Peyer's patch (tissue), 4 donors: ENCODE measurements around the gene CRMP1. TPM values are rescaled to one million over a fixed set of nuclear protein-coding genes. Genes with fewer than 3 reads are reported as not detected.

Source experiments
- DNase-seq, 3 donors: peaks; one replicate each; pipeline ENCODE4 v3.0.0-alpha.2; 2017 to 2019
- H3K27ac ChIP-seq, 4 donors: fragments of 200-600 bp; sonication (generic); one replicate each; pipeline ENCODE4 v1.5.1; 2016 to 2019
- H3K27me3 ChIP-seq, 2 donors: fragments of 200-600 bp; sonication (generic); one replicate each; pipeline ENCODE4 v1.5.1; 2019
- H3K36me3 ChIP-seq, 3 donors: fragments of 200-600 bp; sonication (generic); one replicate each; pipeline ENCODE4 v1.5.1; 2016 to 2019
- H3K4me1 ChIP-seq, 4 donors: fragments of 200-600 bp; sonication (generic); one replicate each; pipeline ENCODE4 v1.5.1; 2016 to 2019
- H3K4me3 ChIP-seq, 4 donors: fragments of 200-600 bp; sonication (generic); 1 replicate in 3 of 4; 2 replicates in 1 of 4; pipeline ENCODE4 v1.5.1; 2016 to 2019; ENCODE audit warnings: mild to moderate bottlenecking in 1 of 4
- H3K9me3 ChIP-seq, 4 donors: fragments of 200-600 bp; sonication (generic); one replicate each; pipeline ENCODE4 v1.5.1; 2016 to 2019; ENCODE audit warnings: mild to moderate bottlenecking in 1 of 4
- CTCF ChIP-seq, 6 experiments: fragments of 450-650 bp in 4 of 6; fragments of 200-600 bp in 2 of 6; sonication (generic) in 1 of 6; IDR thresholded peaks; one replicate each; pipeline ENCODE4 v1.5.1; 2017 to 2019; ENCODE audit warnings: antibody characterized with exemption in 6 of 6, mild to moderate bottlenecking in 3 of 6, moderate library complexity in 1 of 6
- POLR2A ChIP-seq, 2 donors: fragments of 450-650 bp; IDR thresholded peaks; one replicate each; pipeline ENCODE4 v1.5.1; 2017; ENCODE audit warnings: antibody characterized with exemption in 2 of 2, mild to moderate bottlenecking in 2 of 2, moderate library complexity in 2 of 2
- total RNA-seq, 4 donors: library from RNA; depleted of rRNA; stranded (reverse); fragments of >200 nt; gene quantifications; one replicate each; pipeline ENCODE4 v1.1.0, GENCODE V29; 2016

The CRMP1 gene
- total RNA-seq, 4 donors from 2014 or later: 1.5 to 5.8 (median 1.6) TPM; not detected in 1

GRCh38 chr4:5883916-5884315 lies 9.0 kb downstream of the CRMP1 start:
- H3K27ac ChIP-seq: no peak overlapping the region
- no peaks in the 10 kb centered on the region for H3K36me3 ChIP-seq
- TF ChIP-seq CTCF (IDR thresholded peaks at IDR 0.05) (no peak), POLR2A (IDR thresholded peaks at IDR 0.05) (no peak)
- no peak overlapping the region for H3K4me3 ChIP-seq
- no peaks in the 10 kb centered on the region for H3K9me3 ChIP-seq
- DNase-seq: no peak
- H3K4me1 ChIP-seq: peaks cover 0 to 16% (median 0%) of the 10 kb centered on the region in 4 donors
- peaks cover 0 to 13% of the 10 kb centered on the region in 2 donors for H3K27me3 ChIP-seq

- Histone ChIP-seq H3K9me3 (no peaks in the 10 kb centered on the region), H3K27me3 (peaks cover 0 to 9% of the 10 kb centered on the region in 2 donors), H3K27ac (no peak overlapping the region), H3K36me3 (no peaks in the 10 kb centered on the region), H3K4me1 (peaks cover 0 to 12% (median 0%) of the 10 kb centered on the region in 4 donors), H3K4me3 (no peak overlapping the region)
- no peak for TF ChIP-seq POLR2A (IDR thresholded peaks at IDR 0.05)
- TF ChIP-seq CTCF (IDR thresholded peaks at IDR 0.05): no peak
- DNase-seq: no peak
These were observed 9.9 kb downstream of the CRMP1 start for GRCh38 chr4:5882947-5883346.

- H3K27me3 ChIP-seq: no peaks in the 10 kb centered on the region
- no peak overlapping the region for H3K27ac ChIP-seq
- no peaks in the 10 kb centered on the region for H3K36me3 ChIP-seq
- no peak for DNase-seq
- H3K9me3 ChIP-seq: no peaks in the 10 kb centered on the region
- TF ChIP-seq CTCF (IDR thresholded peaks at IDR 0.05) (no peak), POLR2A (IDR thresholded peaks at IDR 0.05) (no peak)
- H3K4me1 ChIP-seq: no peaks in the 10 kb centered on the region
- H3K4me3 ChIP-seq: no peak overlapping the region
These were observed 11.5 kb downstream of the CRMP1 start for GRCh38 chr4:5881340-5881739.

GRCh38 chr4:5878359-5878758 lies 14.5 kb downstream of the CRMP1 start:
- H3K27me3 ChIP-seq: no peaks in the 10 kb centered on the region
- no peak for DNase-seq
- TF ChIP-seq CTCF (IDR thresholded peaks at IDR 0.05) (no peak), POLR2A (IDR thresholded peaks at IDR 0.05) (no peak)

GRCh38 chr4:5877392-5877791 lies 15.5 kb downstream of the CRMP1 start:
- no peak for DNase-seq

More at GRCh38 chr4:5878359-5878758, 14.5 kb downstream of the CRMP1 start:
- H3K4me3 ChIP-seq: no peak overlapping the region
- H3K4me1 ChIP-seq: no peaks in the 10 kb centered on the region
- H3K27ac ChIP-seq: no peak overlapping the region
- H3K36me3 ChIP-seq: no peaks in the 10 kb centered on the region
- no peaks in the 10 kb centered on the region for H3K9me3 ChIP-seq

GRCh38 chr4:5874811-5875449 lies 18.0 kb downstream of the CRMP1 start:
- H3K36me3 ChIP-seq: no peaks in the 10 kb centered on the region
- no peak overlapping the region for H3K27ac ChIP-seq
- no peaks in the 10 kb centered on the region for H3K9me3 ChIP-seq
- H3K4me1 ChIP-seq: no peaks in the 10 kb centered on the region
- no peak overlapping the region for H3K4me3 ChIP-seq
- no peaks in the 10 kb centered on the region for H3K27me3 ChIP-seq
- TF ChIP-seq POLR2A (IDR thresholded peaks at IDR 0.05) (no peak), CTCF (IDR thresholded peaks at IDR 0.05) (no peak)
- DNase-seq: no peak

More at GRCh38 chr4:5877392-5877791, 15.5 kb downstream of the CRMP1 start:
- no peak overlapping the region for H3K4me3 ChIP-seq
- H3K27me3 ChIP-seq: no peaks in the 10 kb centered on the region
- H3K27ac ChIP-seq: no peak overlapping the region
- H3K4me1 ChIP-seq: no peaks in the 10 kb centered on the region
- no peaks in the 10 kb centered on the region for H3K9me3 ChIP-seq
- H3K36me3 ChIP-seq: no peaks in the 10 kb centered on the region
- no peak for TF ChIP-seq POLR2A (IDR thresholded peaks at IDR 0.05)
